Activated CD8-positive, alpha-beta T cell treated with anti-CD3 and anti-CD28 coated beads for 36 hours (primary cell): ENCODE results near the gene HSPD1. TPM values are rescaled to one million over a fixed set of nuclear protein-coding genes. Genes with fewer than 3 reads are reported as not detected.
A peak's percentile ranks its signal among the peaks of the same experiment; 100 is the strongest.

ENCODE experiments used
- ATAC-seq: fragments of 200-7000 bp; cut with Tn5 transposase; one replicate; pipeline ENCODE4 v1.10.0; 2021; ENCODE audit warnings: mild to moderate bottlenecking, moderate library complexity
- CTCF ChIA-PET: fragments of 350-600 bp; sonication (Branson Sonifier 250); formaldehyde crosslinking; loops from one replicate; lab custom pipeline; 2021; ENCODE audit warnings: antibody characterized with exemption; lab: Charles Lee
- POLR2A ChIA-PET: fragments of 350-600 bp; sonication (Branson Sonifier 250); formaldehyde crosslinking; loops from one replicate; lab custom pipeline; 2021; ENCODE audit warnings: antibody characterized with exemption; lab: Charles Lee
- DNase-seq: peaks from one replicate; pipeline ENCODE4 v3.0.0-alpha.2; 2020
- H3K27ac Mint-ChIP-seq: one replicate; pipeline ENCODE4 v1.8.0; 2021; ENCODE audit warnings: mild to moderate bottlenecking, mixed read lengths
- H3K27me3 Mint-ChIP-seq: one replicate; pipeline ENCODE4 v1.8.0; 2021; ENCODE audit warnings: mixed read lengths
- H3K36me3 Mint-ChIP-seq: one replicate; pipeline ENCODE4 v1.8.0; 2021; ENCODE audit warnings: low read depth, mixed read lengths
- H3K4me1 Mint-ChIP-seq: one replicate; pipeline ENCODE4 v1.8.0; 2021; ENCODE audit warnings: low read depth, mixed read lengths
- H3K4me3 Mint-ChIP-seq: one replicate; pipeline ENCODE4 v1.8.0; 2021; ENCODE audit warnings: mild to moderate bottlenecking, moderate library complexity, mixed read lengths
- H3K9me3 Mint-ChIP-seq: one replicate; pipeline ENCODE4 v1.8.0; 2021; ENCODE audit warnings: mixed read lengths
- intact Hi-C: fragments of 100-400 bp; cut with micrococcal nuclease; formaldehyde crosslinking; loops from one replicate; pipeline ENCODE4 v1.10.0; 2022
- total RNA-seq, 2 experiments: library from RNA; stranded (reverse); gene quantifications; one replicate each; pipeline ENCODE4 v1.2.3, GENCODE V29; 2021
- TF ChIP-seq, protein P1 (sequence below): fragments of 200-600 bp; IDR thresholded peaks from one replicate; pipeline ENCODE4 v1.8.0; 2022; ENCODE audit warnings: antibody characterized with exemption, mild to moderate bottlenecking

Gene HSPD1
- total RNA-seq, 2 experiments from 2014 or later, result 1,034 to 1,051 TPM

GRCh38 chr2:197498937-197499593 is 575 bp downstream of the HSPD1 start:
- ChIA-PET POLR2A (interaction anchor here (0.9 to 8.5 kb wide), 15 partner anchors 8 to 305 kb away, joined by 3 to 81 read pairs (median 8); partner anchors contain the start of genes MARS2, MOB4 and SF3B1), CTCF (interaction anchor here (1.0 to 2.8 kb wide), 2 partner anchors 15 to 17 kb away, joined by 6 to 13 read pairs; partner anchors contain the start of gene MOB4)
- TF ChIP-seq, protein P1, sequence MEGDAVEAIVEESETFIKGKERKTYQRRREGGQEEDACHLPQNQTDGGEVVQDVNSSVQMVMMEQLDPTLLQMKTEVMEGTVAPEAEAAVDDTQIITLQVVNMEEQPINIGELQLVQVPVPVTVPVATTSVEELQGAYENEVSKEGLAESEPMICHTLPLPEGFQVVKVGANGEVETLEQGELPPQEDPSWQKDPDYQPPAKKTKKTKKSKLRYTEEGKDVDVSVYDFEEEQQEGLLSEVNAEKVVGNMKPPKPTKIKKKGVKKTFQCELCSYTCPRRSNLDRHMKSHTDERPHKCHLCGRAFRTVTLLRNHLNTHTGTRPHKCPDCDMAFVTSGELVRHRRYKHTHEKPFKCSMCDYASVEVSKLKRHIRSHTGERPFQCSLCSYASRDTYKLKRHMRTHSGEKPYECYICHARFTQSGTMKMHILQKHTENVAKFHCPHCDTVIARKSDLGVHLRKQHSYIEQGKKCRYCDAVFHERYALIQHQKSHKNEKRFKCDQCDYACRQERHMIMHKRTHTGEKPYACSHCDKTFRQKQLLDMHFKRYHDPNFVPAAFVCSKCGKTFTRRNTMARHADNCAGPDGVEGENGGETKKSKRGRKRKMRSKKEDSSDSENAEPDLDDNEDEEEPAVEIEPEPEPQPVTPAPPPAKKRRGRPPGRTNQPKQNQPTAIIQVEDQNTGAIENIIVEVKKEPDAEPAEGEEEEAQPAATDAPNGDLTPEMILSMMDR, result no peak
- Mint-ChIP-seq H3K27me3 (no peaks in the 10 kb centered on the region), H3K4me3 (peak overlapping the region; percentile 100), H3K9me3 (no peaks in the 10 kb centered on the region), H3K36me3 (peaks cover 89% of the 10 kb centered on the region), H3K4me1 (peaks cover 48% of the 10 kb centered on the region), H3K27ac (peak overlapping the region; percentile 99)
- peak; percentile 76 for DNase-seq
- ATAC-seq, result no peak
- intact Hi-C loops, result no loop called here

GRCh38 chr2:197498235-197498936 is 1.3 kb downstream of the HSPD1 start:
- peak overlapping the region; percentile 99 for H3K27ac Mint-ChIP-seq
- ChIA-PET POLR2A (interaction anchor here (0.6 to 8.5 kb wide), 14 partner anchors 8 to 208 kb away, joined by 3 to 81 read pairs (median 7); partner anchors contain the start of genes COQ10B, MARS2, MOB4 and SF3B1), CTCF (interaction anchor here (1.1 to 1.2 kb wide), 2 partner anchors 101 to 209 kb away, joined by 3 read pairs; no protein-coding TSS in a partner anchor)
- ATAC-seq (no peak), DNase-seq (no peak)
- no peaks in the 10 kb centered on the region for H3K27me3 Mint-ChIP-seq
- H3K36me3 Mint-ChIP-seq, result peaks cover 86% of the 10 kb centered on the region
- H3K9me3 Mint-ChIP-seq, result no peaks in the 10 kb centered on the region
- peak overlapping the region; percentile 100 for H3K4me3 Mint-ChIP-seq
- H3K4me1 Mint-ChIP-seq, result peaks cover 44% of the 10 kb centered on the region
- intact Hi-C loops, result no loop called here
- TF ChIP-seq, protein P1, result no peak

DNA sequence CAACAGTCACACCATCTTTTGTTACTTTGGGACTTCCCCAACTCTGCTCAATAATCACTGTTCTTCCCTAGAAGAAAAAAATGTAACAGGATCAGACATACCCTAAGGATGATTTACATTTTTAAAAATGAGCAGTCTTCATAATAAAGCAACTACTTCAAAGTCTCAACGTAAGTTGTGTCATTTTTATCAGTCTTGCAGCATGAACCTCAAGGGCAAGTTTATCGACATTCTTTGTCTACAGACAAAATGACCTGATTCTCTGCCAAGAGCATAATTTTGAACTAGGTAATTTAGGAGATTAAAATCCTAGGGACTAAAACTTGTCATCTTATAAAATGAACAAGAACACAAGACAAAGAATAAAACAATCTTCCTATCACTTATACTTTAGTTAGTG is 2.3 kb downstream of the HSPD1 start:
- Mint-ChIP-seq H3K27me3 (no peaks in the 10 kb centered on the region), H3K9me3 (no peaks in the 10 kb centered on the region), H3K4me1 (peaks cover 43% of the 10 kb centered on the region), H3K4me3 (peak overlapping the region; percentile 100), H3K27ac (peak overlapping the region; percentile 99), H3K36me3 (peaks cover 84% of the 10 kb centered on the region)
- ATAC-seq (no peak), DNase-seq (no peak)
- POLR2A ChIA-PET, result interaction anchor here (1.0 to 8.5 kb wide), 9 partner anchors 7 to 63 kb away, joined by 4 to 81 read pairs (median 22); partner anchors contain the start of genes COQ10B, MOB4 and SF3B1
- TF ChIP-seq, protein P1, result no peak
- CTCF ChIA-PET, result interaction anchor here (1.2 kb wide), 1 partner anchor 210 kb away, joined by 3 read pairs; no protein-coding TSS in a partner anchor
- intact Hi-C loops, result no loop called here

GRCh38 chr2:197496695-197497094 is 2.9 kb downstream of the HSPD1 start:
- Mint-ChIP-seq H3K4me1 (peaks cover 42% of the 10 kb centered on the region), H3K36me3 (peaks cover 80% of the 10 kb centered on the region), H3K4me3 (peak overlapping the region; percentile 100)

More at GRCh38 chr2:197496695-197497094, 2.9 kb downstream of the HSPD1 start:
- H3K27ac Mint-ChIP-seq, result peak overlapping the region; percentile 99
- H3K9me3 Mint-ChIP-seq, result no peaks in the 10 kb centered on the region
- H3K27me3 Mint-ChIP-seq, result no peaks in the 10 kb centered on the region
- TF ChIP-seq, protein P1, result no peak
- ChIA-PET CTCF (no interaction called here), POLR2A (interaction anchor here (0.9 to 8.5 kb wide), 7 partner anchors 7 to 62 kb away, joined by 4 to 77 read pairs (median 7); partner anchors contain the start of genes COQ10B, MOB4 and SF3B1)
- intact Hi-C loops, result no loop called here
- ATAC-seq, result no peak
- DNase-seq, result no peak
